K562 (cell line): ENCODE results near the gene FIGNL1. TPM values are rescaled to one million over a fixed set of nuclear protein-coding genes. Genes with fewer than 3 reads are reported as not detected.
A peak's percentile ranks its signal among the peaks of the same experiment; 100 is the strongest.

Experiments
- BCOR ChIP-seq: fragments of 450-650 bp; IDR thresholded peaks from 2 replicates; pipeline ENCODE4 v1.6.1; 2016
- BRD4 ChIP-seq: fragments of 200-600 bp; sonication (generic); IDR thresholded peaks from 2 replicates; pipeline ENCODE4 v1.6.1; 2017; ENCODE audit warnings: inconsistent platforms
- E2F8 ChIP-seq: fragments of 450-650 bp; IDR thresholded peaks from 2 replicates; pipeline ENCODE4 v1.7.1; 2018; ENCODE audit warnings: mild to moderate bottlenecking, low read depth; ENCODE audit not compliant: partially characterized antibody
- HCFC1 ChIP-seq: IDR thresholded peaks from 2 replicates; pipeline ENCODE4 v1.6.1; 2012; ENCODE audit warnings: low read depth, low read length, improper control_type of control experiment
- MTA3 ChIP-seq: fragments of 450-650 bp; formaldehyde crosslinking; IDR thresholded peaks from 2 replicates; pipeline ENCODE4 v1.6.1; 2017; ENCODE audit warnings: mild to moderate bottlenecking, borderline replicate concordance
- SRSF9 ChIP-seq: fragments of 200-400 bp; formaldehyde crosslinking; IDR thresholded peaks from 2 replicates; pipeline ENCODE4 v1.6.1; 2017; ENCODE audit warnings: low read depth, low read length, borderline replicate concordance
- TARDBP ChIP-seq: fragments of 450-650 bp; IDR thresholded peaks from 2 replicates; pipeline ENCODE4 v1.6.1; 2016
- TEAD4 ChIP-seq, 2 experiments: sonication (generic) in 1 of 2; formaldehyde crosslinking in 1 of 2; IDR thresholded peaks; 2 replicates each; pipeline versions ENCODE4 v1.6.1 to v1.8.0; 2012 to 2022; ENCODE audit warnings: borderline replicate concordance in 1 of 2, inconsistent platforms in 1 of 2, low read length in 1 of 2, mild to moderate bottlenecking in 1 of 2, missing genetic modification reagents in 1 of 2
- USF2 ChIP-seq: sonication (generic); formaldehyde crosslinking; IDR thresholded peaks from 2 replicates; pipeline ENCODE4 v1.5.0; 2020; ENCODE audit warnings: missing genetic modification reagents
- ZBTB43 ChIP-seq: sonication (generic); formaldehyde crosslinking; IDR thresholded peaks from 2 replicates; pipeline ENCODE4 v1.8.0; 2023; ENCODE audit warnings: mild to moderate bottlenecking, missing genetic modification reagents
- ZFP1 ChIP-seq: fragments of 450-650 bp; formaldehyde crosslinking; IDR thresholded peaks from 2 replicates; pipeline ENCODE4 v1.4.0; 2020; ENCODE audit warnings: mild to moderate bottlenecking, mixed read lengths
- ZHX1 ChIP-seq: fragments of 150-350 bp; conservative IDR thresholded peaks from 2 replicates; pipeline ENCODE4 v1.6.1; 2014; ENCODE audit warnings: low read length
- ZNF740 ChIP-seq, 3 experiments: fragments of 200-800 bp in 1 of 3; sonication (Bioruptor generic) in 1 of 3; sonication (generic) in 1 of 3; formaldehyde crosslinking in 1 of 3; IDR thresholded peaks; 2 replicates each; pipeline versions ENCODE4 v1.6.1 to v1.8.0; 2016 to 2022; ENCODE audit warnings: mild to moderate bottlenecking in 2 of 3, missing compliant biosample characterization in 2 of 3, missing genetic modification characterization in 2 of 3, missing genetic modification reagents in 1 of 3
- ZNF766 ChIP-seq: fragments of 200-800 bp; sonication (Bioruptor generic); conservative IDR thresholded peaks from 2 replicates; pipeline ENCODE4 v1.6.1; 2016; ENCODE audit warnings: missing genetic modification characterization, missing compliant biosample characterization
- polyA plus RNA-seq, 8 experiments: library from polyadenylated mRNA; depleted of rRNA in 4 of 8; stranded (reverse) in 5 of 8; unstranded in 3 of 8; fragments of >200 nt; fragmentation: Nextera tagmentation in 2 of 8; fragmentation: Illumina TruSeq in 1 of 8; extraction: Ambion mirVana in 2 of 8; extraction: Trizol in 1 of 8; gene quantifications; 2 replicates each; pipeline versions ENCODE4 v1.2.1 to v1.2.3, GENCODE V29; 2011 to 2014; ENCODE audit warnings: inconsistent platforms in 1 of 8, missing spikeins in 1 of 8
- total RNA-seq, 7 experiments: library from RNA; depleted of rRNA in 6 of 7; stranded (reverse); fragments of >200 nt in 6 of 7; fragmentation: Illumina TruSeq in 2 of 7; extraction: Trizol in 2 of 7; gene quantifications; 2 replicates each; pipeline versions ENCODE4 v1.2.1 to v1.2.3, GENCODE V29; 2011 to 2021; ENCODE audit warnings: low replicate concordance in 1 of 7
- TF ChIP-seq, protein P1 (sequence below): fragments of 250-450 bp; sonication (Bioruptor Pico); IDR thresholded peaks from 2 replicates; pipeline ENCODE4 v1.5.0; 2022; ENCODE audit warnings: mild to moderate bottlenecking

FIGNL1 gene
- total and polyA plus RNA-seq, 9 of the 15 experiments (the other 6 are each of a cell fraction or from before 2014, with no cell fraction given): 15.5 to 48.3 (median 27.6) TPM

DNA sequence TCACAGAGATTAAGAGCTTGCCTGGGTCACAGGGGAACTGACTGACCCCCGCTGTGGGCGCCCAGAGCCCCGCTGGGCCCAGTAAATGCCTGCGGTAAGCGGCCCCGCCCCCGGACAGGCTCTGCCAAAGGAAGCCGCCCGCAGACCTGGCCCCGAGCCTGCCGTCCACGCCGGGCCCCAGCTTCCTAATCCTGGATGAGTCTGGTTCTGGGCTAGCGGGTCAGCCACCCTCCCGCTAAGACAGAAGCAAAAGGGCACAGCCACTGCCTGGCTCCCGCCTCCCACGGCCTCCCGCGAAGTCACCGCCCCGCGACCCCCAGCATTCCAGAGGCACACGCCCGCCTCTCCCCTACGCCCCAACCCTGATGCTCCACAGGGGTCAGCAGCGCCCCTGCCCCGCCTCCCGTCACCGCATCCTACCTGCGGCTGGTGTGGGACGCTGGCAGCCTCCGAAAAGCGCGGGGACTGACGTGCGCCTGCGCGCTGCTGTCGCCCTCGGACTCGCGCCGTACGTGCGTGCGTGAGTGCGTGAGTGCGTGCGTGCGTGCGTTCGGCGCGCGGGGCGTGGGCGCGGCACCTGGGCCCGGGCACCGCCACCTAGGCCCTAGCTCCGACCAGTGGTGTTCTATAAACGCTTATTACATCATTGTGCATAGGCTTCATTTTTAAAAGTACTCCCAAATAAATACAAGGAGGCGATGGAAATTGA is at the start of gene FIGNL1 (continued):
- no peak for TF ChIP-seq ZHX1
- peak; percentile 25; the same call in 1 of the 2 replicates for TF ChIP-seq TARDBP
- no peak for TF ChIP-seq TEAD4 (IDR thresholded peaks at IDR 0.05; ENCODE audit: low read length)
- no peak for TF ChIP-seq TEAD4 (CRISPR knock-in tag; IDR thresholded peaks at IDR 0.05; ENCODE audit: borderline replicate concordance)
- TF ChIP-seq HCFC1: peak; percentile 40; the same call in 1 of the 2 replicates
- TF ChIP-seq ZFP1 (CRISPR knock-in tag): no peak
- TF ChIP-seq SRSF9: no peak
- TF ChIP-seq, protein P1, sequence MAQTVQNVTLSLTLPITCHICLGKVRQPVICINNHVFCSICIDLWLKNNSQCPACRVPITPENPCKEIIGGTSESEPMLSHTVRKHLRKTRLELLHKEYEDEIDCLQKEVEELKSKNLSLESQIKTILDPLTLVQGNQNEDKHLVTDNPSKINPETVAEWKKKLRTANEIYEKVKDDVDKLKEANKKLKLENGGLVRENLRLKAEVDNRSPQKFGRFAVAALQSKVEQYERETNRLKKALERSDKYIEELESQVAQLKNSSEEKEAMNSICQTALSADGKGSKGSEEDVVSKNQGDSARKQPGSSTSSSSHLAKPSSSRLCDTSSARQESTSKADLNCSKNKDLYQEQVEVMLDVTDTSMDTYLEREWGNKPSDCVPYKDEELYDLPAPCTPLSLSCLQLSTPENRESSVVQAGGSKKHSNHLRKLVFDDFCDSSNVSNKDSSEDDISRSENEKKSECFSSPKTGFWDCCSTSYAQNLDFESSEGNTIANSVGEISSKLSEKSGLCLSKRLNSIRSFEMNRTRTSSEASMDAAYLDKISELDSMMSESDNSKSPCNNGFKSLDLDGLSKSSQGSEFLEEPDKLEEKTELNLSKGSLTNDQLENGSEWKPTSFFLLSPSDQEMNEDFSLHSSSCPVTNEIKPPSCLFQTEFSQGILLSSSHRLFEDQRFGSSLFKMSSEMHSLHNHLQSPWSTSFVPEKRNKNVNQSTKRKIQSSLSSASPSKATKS: no peak
- no peak; the same call in 1 of the 2 replicates for TF ChIP-seq BCOR
- TF ChIP-seq USF2 (CRISPR knock-in tag): no peak
- TF ChIP-seq BRD4: no peak
- no peak for TF ChIP-seq ZNF740 (CRISPR knock-in tag; IDR thresholded peaks at IDR 0.05)
- TF ChIP-seq ZNF740 (tag; IDR thresholded peaks at IDR 0.05): no peak
- no peak for TF ChIP-seq ZBTB43 (CRISPR knock-in tag)
- TF ChIP-seq E2F8: no peak
- peak; percentile 66; the same call in 1 of the 2 replicates for TF ChIP-seq MTA3
- TF ChIP-seq ZNF766 (CRISPR knock-in tag): no peak
